D721Med (cell line): Measurements from ENCODE around the gene ABCA7.

Source experiments
- DNase-seq: peaks from one replicate; pipeline ENCODE4 v3.0.0; 2011; ENCODE audit warnings: low spot score; ENCODE audit not compliant: insufficient read length
- FAIRE-seq: peaks from 2 replicates; lab custom pipeline; 2011; peaks lifted over from hg19 to GRCh38; lab: Jason Lieb, UNC
- TF ChIP-seq, protein P1 (sequence below): IDR thresholded peaks from 2 replicates; pipeline ENCODE4 v1.5.1; 2012; ENCODE audit warnings: mild to moderate bottlenecking, control low read depth; ENCODE audit not compliant: insufficient read depth; ENCODE audit errors: missing control alignments

The ABCA7 gene

DNA sequence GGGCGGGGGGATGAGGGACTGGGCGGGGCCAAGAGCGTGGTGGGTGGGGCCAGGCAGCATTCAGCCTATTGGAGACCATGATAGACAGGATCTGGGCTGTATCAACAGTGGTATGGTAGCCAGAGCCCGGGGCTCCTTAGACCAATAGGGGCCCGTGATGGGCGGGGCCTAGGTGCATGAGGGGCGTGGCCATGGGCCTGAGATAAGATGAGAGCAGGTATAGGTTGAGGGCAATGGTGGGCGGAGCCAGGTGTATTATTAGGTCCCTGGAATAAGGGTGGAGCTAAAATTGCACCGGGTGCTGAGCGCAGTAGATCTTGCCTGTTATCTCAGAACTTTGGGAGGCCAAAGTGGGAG lies 5.3 kb downstream of the ABCA7 start:
- DNase-seq (no peak), FAIRE-seq (no peak)
- TF ChIP-seq, protein P1, sequence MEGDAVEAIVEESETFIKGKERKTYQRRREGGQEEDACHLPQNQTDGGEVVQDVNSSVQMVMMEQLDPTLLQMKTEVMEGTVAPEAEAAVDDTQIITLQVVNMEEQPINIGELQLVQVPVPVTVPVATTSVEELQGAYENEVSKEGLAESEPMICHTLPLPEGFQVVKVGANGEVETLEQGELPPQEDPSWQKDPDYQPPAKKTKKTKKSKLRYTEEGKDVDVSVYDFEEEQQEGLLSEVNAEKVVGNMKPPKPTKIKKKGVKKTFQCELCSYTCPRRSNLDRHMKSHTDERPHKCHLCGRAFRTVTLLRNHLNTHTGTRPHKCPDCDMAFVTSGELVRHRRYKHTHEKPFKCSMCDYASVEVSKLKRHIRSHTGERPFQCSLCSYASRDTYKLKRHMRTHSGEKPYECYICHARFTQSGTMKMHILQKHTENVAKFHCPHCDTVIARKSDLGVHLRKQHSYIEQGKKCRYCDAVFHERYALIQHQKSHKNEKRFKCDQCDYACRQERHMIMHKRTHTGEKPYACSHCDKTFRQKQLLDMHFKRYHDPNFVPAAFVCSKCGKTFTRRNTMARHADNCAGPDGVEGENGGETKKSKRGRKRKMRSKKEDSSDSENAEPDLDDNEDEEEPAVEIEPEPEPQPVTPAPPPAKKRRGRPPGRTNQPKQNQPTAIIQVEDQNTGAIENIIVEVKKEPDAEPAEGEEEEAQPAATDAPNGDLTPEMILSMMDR: no peak

DNA sequence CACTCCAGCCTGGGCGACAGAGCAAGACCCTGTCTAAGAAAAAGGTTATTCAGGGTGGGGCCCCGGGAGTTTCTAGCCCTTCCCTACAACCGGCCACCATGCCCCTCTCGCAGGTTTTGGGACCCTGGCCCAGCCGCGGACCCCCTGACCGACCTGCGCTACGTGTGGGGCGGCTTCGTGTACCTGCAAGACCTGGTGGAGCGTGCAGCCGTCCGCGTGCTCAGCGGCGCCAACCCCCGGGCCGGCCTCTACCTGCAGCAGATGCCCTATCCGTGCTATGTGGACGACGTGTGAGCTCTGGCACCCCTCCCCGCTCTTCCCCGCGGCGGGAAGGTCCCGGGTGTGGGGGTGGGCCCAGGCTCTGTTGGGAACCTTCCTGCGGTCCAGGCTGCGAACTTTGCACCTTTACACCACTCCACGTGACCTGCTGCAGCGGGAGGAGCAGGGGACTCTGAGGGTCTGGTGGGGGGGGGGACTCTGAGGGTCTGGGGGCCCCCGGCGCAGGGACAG lies 6.3 kb downstream of the ABCA7 start:
- TF ChIP-seq, protein P1: no peak
- FAIRE-seq (no peak), DNase-seq (no peak)

DNA sequence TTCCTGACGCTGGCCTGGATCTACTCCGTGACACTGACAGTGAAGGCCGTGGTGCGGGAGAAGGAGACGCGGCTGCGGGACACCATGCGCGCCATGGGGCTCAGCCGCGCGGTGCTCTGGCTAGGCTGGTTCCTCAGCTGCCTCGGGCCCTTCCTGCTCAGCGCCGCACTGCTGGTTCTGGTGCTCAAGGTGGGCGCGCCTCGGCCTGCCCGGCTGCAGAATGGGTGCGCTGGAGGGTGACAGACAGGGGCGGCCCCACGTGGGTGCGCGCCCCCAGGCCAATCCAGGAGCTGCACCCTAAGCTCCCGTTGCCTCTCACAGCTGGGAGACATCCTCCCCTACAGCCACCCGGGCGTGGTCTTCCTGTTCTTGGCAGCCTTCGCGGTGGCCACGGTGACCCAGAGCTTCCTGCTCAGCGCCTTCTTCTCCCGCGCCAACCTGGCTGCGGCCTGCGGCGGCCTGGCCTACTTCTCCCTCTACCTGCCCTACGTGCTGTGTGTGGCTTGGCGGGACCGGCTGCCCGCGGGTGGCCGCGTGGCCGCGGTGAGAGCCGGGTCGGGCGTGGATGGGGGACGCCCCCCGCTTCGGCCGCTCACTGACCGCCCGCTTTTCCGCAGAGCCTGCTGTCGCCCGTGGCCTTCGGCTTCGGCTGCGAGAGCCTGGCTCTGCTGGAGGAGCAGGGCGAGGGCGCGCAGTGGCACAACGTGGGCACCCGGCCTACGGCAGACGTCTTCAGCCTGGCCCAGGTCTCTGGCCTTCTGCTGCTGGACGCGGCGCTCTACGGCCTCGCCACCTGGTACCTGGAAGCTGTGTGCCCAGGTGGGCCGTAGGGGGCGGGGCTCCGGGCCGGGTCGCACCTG lies 7.2 kb downstream of the ABCA7 start:
- TF ChIP-seq, protein P1: no peak
- FAIRE-seq: no peak

DNA sequence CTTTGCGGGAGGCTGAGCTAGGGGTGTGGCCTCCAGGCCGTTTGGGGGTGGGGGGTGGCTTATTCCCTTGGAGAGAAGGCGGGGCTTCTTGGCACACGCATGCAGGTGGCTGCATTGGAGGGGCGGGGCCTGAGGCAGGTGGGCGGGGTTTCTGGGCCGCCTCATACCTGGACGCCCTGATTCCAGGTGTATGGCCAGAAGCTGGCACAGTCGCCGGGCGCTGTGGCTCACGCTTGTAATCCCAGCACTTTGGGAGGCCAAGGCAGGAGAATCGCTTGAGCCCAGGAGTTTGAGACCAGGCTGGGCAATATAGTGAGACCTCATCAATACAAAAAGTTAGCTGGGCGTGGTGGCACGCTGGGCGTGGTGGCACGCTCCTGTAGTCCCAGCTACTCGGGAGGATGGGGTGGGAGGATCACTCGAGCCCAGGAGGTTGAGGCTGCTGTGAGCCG lies 7.8 kb downstream of the ABCA7 start:
- TF ChIP-seq, protein P1: no peak

More for the DNA sequence above, 7.2 kb downstream of the ABCA7 start:
- DNase-seq: no peak

DNA sequence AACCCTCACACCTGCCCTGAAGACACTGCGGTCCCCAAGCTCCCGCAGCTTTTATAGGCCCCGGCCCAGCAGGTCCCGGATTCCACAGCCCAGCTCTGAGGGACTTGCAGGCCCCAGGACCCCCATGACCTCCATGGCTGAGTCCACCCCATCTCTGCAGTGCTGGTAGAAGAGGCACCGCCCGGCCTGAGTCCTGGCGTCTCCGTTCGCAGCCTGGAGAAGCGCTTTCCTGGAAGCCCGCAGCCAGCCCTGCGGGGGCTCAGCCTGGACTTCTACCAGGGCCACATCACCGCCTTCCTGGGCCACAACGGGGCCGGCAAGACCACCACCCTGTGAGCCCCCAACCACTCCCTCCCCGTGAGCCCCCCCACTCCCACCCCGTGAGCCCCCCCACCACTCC lies 9.2 kb downstream of the ABCA7 start:
- FAIRE-seq: no peak
- TF ChIP-seq, protein P1: no peak

More for the DNA sequence above, 7.8 kb downstream of the ABCA7 start:
- DNase-seq (no peak), FAIRE-seq (no peak)

DNA sequence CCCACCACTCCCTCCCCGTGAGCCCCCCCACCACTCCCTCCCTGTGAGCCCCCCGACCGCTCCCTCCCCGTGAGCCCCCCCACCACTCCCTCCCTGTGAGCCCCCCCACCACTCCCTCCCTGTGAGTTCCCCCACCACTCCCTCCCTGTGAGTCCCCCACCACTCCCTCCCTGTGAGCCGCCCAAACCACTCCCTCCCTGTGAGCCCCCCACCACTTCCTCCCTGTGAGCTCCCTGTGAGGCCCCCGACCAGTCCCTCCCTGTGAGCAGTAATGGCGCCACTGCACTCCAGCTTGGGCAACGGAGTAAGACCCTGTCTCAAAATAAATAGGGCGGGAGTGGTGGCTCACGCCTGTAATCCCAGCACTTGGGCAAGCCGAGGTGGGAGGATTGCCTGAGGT lies 9.9 kb downstream of the ABCA7 start:
- TF ChIP-seq, protein P1: no peak
- FAIRE-seq (no peak), DNase-seq (no peak)

More for the DNA sequence above, 9.2 kb downstream of the ABCA7 start:
- no peak for DNase-seq
